ENCODE results near the gene CCDC167. TPM values are rescaled to one million over a fixed set of nuclear protein-coding genes. Genes with fewer than 3 reads are reported as not detected.

CCDC167 gene
- total RNA-seq, 1 experiment from 2014 or later, result 32.3 TPM

- no peak overlapping the region for H3K4me3 Mint-ChIP-seq (ENCODE audit: unreplicated experiment)
- Histone ChIP-seq H3K4me1 (no peaks in the 10 kb centered on the region), H3K36me3 (ENCODE audit: control insufficient read depth, insufficient read depth, low read length) (peaks cover 1% of the 10 kb centered on the region), H3K9me3 (no peaks in the 10 kb centered on the region), H3K27me3 (replicated peaks; ENCODE audit: control insufficient read depth, insufficient read depth, low read length) (no peaks in the 10 kb centered on the region), H3K4me3 (ENCODE audit: low read depth, low read length) (no peak overlapping the region)
- H3K9me3 Mint-ChIP-seq (ENCODE audit: unreplicated experiment), result no peaks in the 10 kb centered on the region
- intact Hi-C loops (cut with micrococcal nuclease; ENCODE audit: unreplicated experiment), result no loop called here
- H3K27me3 Mint-ChIP-seq (ENCODE audit: insufficient read depth, unreplicated experiment), result no peaks in the 10 kb centered on the region
- no peaks in the 10 kb centered on the region for H3K4me1 Mint-ChIP-seq (ENCODE audit: low read depth, unreplicated experiment)
- no peak for TF ChIP-seq CTCF (IDR thresholded peaks at IDR 0.05; ENCODE audit: insufficient read depth in 1 of 2, low read depth in 1 of 2, low read length in 1 of 2, severe bottlenecking in 1 of 2, unreplicated experiment in 1 of 2)
- H3K36me3 Mint-ChIP-seq (ENCODE audit: insufficient read depth, unreplicated experiment), result peaks cover 13% of the 10 kb centered on the region
- POLR2A ChIA-PET, result no interaction called here
- no peak overlapping the region for H3K27ac Mint-ChIP-seq (ENCODE audit: unreplicated experiment)
- BruUV-seq (replicated peaks), result no TSS peak
- CTCF ChIA-PET, result interaction anchor here (0.9 kb wide), 1 partner anchor 83 kb away, joined by 3 read pairs; no protein-coding TSS in a partner anchor
- no peak for DNase-seq
Measured at GRCh38 chr6:37483252-37483901, 16.3 kb downstream of the CCDC167 start.

DNA sequence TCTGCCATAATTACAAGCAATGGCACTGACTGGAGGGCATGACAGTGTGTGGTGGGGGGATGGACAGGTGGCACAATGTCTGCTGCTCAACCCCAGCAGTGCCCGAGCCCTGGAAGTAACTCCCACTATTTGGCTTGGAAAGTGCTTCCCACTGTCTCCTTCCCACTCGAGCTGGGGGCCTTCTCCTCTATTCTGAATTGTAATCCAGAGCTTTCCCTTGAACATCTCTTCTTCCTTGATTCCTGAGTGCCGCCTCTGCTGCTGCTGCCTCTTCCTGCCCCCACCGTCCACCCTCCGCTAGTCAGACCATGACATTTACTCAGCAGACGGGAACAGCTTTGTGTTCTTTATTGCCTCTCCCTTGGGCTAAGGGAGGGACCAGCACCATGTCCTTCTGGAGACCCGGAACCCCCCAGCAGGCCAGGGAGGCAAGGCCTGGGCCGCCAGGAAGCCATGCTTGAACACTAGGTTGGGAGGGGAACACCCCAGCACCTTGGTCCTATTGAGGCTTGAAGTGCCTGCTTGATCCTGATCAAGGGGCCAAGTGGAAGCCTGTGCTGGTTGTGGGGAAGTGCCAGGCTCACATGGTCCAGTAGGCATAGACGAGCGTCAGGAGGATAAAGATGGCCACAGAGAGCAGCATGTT is 17.0 kb downstream of the CCDC167 start:
- Histone ChIP-seq H3K9me3 (no peaks in the 10 kb centered on the region), H3K36me3 (ENCODE audit: control insufficient read depth, insufficient read depth, low read length) (peaks cover 1% of the 10 kb centered on the region), H3K27me3 (replicated peaks; ENCODE audit: control insufficient read depth, insufficient read depth, low read length) (no peaks in the 10 kb centered on the region), H3K4me1 (no peaks in the 10 kb centered on the region), H3K4me3 (ENCODE audit: low read depth, low read length) (no peak overlapping the region)
- intact Hi-C loops (cut with micrococcal nuclease; ENCODE audit: unreplicated experiment), result no loop called here
- no peak for TF ChIP-seq CTCF (IDR thresholded peaks at IDR 0.05; ENCODE audit: insufficient read depth in 1 of 2, low read depth in 1 of 2, low read length in 1 of 2, severe bottlenecking in 1 of 2, unreplicated experiment in 1 of 2)
- Mint-ChIP-seq H3K4me3 (ENCODE audit: unreplicated experiment) (no peak overlapping the region), H3K27me3 (ENCODE audit: insufficient read depth, unreplicated experiment) (no peaks in the 10 kb centered on the region), H3K9me3 (ENCODE audit: unreplicated experiment) (no peaks in the 10 kb centered on the region), H3K27ac (ENCODE audit: unreplicated experiment) (no peak overlapping the region), H3K4me1 (ENCODE audit: low read depth, unreplicated experiment) (no peaks in the 10 kb centered on the region), H3K36me3 (ENCODE audit: insufficient read depth, unreplicated experiment) (peaks cover 13% of the 10 kb centered on the region)
- DNase-seq, result no peak
- BruUV-seq (replicated peaks), result no TSS peak
- POLR2A ChIA-PET, result no interaction called here
- CTCF ChIA-PET, result no interaction called here

- no peak overlapping the region for H3K27ac Mint-ChIP-seq (ENCODE audit: unreplicated experiment)
- Histone ChIP-seq H3K9me3 (no peaks in the 10 kb centered on the region), H3K4me1 (no peaks in the 10 kb centered on the region), H3K4me3 (ENCODE audit: low read depth, low read length) (no peak overlapping the region), H3K36me3 (ENCODE audit: control insufficient read depth, insufficient read depth, low read length) (peaks cover 1% of the 10 kb centered on the region), H3K27me3 (replicated peaks; ENCODE audit: control insufficient read depth, insufficient read depth, low read length) (no peaks in the 10 kb centered on the region)
- H3K4me3 Mint-ChIP-seq (ENCODE audit: unreplicated experiment), result no peak overlapping the region
- intact Hi-C loops (cut with micrococcal nuclease; ENCODE audit: unreplicated experiment), result no loop called here
- peaks cover 13% of the 10 kb centered on the region for H3K36me3 Mint-ChIP-seq (ENCODE audit: insufficient read depth, unreplicated experiment)
- CTCF ChIA-PET, result no interaction called here
- no TSS peak for BruUV-seq (replicated peaks)
- no peaks in the 10 kb centered on the region for H3K27me3 Mint-ChIP-seq (ENCODE audit: insufficient read depth, unreplicated experiment)
- H3K9me3 Mint-ChIP-seq (ENCODE audit: unreplicated experiment), result no peaks in the 10 kb centered on the region
- POLR2A ChIA-PET, result no interaction called here
- DNase-seq, result no peak
- H3K4me1 Mint-ChIP-seq (ENCODE audit: low read depth, unreplicated experiment), result no peaks in the 10 kb centered on the region
- no peak for TF ChIP-seq CTCF (IDR thresholded peaks at IDR 0.05; ENCODE audit: insufficient read depth in 1 of 2, low read depth in 1 of 2, low read length in 1 of 2, severe bottlenecking in 1 of 2, unreplicated experiment in 1 of 2)
Measured at GRCh38 chr6:37481711-37482605, 17.7 kb downstream of the CCDC167 start.

Measured in Caco-2 (cell line).